H9 (cell line): ENCODE measurements around the gene CRYBB1. TPM values are rescaled to one million over a fixed set of nuclear protein-coding genes. Genes with fewer than 3 reads are reported as not detected.

Source experiments
- DNase-seq: peaks from one replicate; pipeline ENCODE4 v3.0.0-alpha.2; 2017
- H2AFZ ChIP-seq: one replicate; pipeline ENCODE4 v1.6.1; 2013; ENCODE audit warnings: mild to moderate bottlenecking, low read length, control low read depth, moderate library complexity
- H2AK5ac ChIP-seq: 2 replicates; pipeline ENCODE4 v1.6.1; 2013; ENCODE audit warnings: low read length, control low read depth, mixed read lengths; ENCODE audit not compliant: insufficient read length
- H2BK120ac ChIP-seq: one replicate; pipeline ENCODE4 v1.6.1; 2013; ENCODE audit warnings: low read depth, mild to moderate bottlenecking, low read length, control low read depth, inconsistent platforms; ENCODE audit not compliant: poor library complexity, severe bottlenecking
- H2BK12ac ChIP-seq: 2 replicates; pipeline ENCODE4 v1.6.1; 2013; ENCODE audit warnings: low read length, control low read depth, mixed read lengths, low read depth; ENCODE audit not compliant: insufficient read length
- H2BK15ac ChIP-seq: 2 replicates; pipeline ENCODE4 v1.6.1; 2013; ENCODE audit warnings: low read depth, low read length, control low read depth
- H2BK20ac ChIP-seq: one replicate; pipeline ENCODE4 v1.6.1; 2013; ENCODE audit warnings: low read depth, mild to moderate bottlenecking, low read length, control low read depth, inconsistent platforms; ENCODE audit not compliant: poor library complexity, severe bottlenecking
- H2BK5ac ChIP-seq: 2 replicates; pipeline ENCODE4 v1.6.1; 2013; ENCODE audit warnings: low read length, control low read depth, mixed read lengths; ENCODE audit not compliant: insufficient read length
- H3K14ac ChIP-seq: 2 replicates; pipeline ENCODE4 v1.6.1; 2013; ENCODE audit warnings: low read length, control low read depth; ENCODE audit not compliant: insufficient read depth
- H3K18ac ChIP-seq: 2 replicates; pipeline ENCODE4 v1.6.1; 2013; ENCODE audit warnings: low read depth, mild to moderate bottlenecking, mixed read lengths, low read length, control low read depth; ENCODE audit not compliant: insufficient read length
- H3K23ac ChIP-seq: 2 replicates; pipeline ENCODE4 v1.6.1; 2013; ENCODE audit warnings: low read length, control low read depth, mixed read lengths, low read depth; ENCODE audit not compliant: insufficient read length
- H3K23me2 ChIP-seq: 2 replicates; pipeline ENCODE4 v1.6.1; 2013; ENCODE audit warnings: low read depth, mild to moderate bottlenecking, mixed read lengths, low read length, control low read depth; ENCODE audit not compliant: insufficient read length, poor library complexity, severe bottlenecking
- H3K27ac ChIP-seq: 2 replicates; pipeline ENCODE4 v1.5.1; 2013; ENCODE audit warnings: low read length, control low read depth, mixed read lengths, low read depth; ENCODE audit not compliant: insufficient read length
- H3K27me3 ChIP-seq: 2 replicates; pipeline ENCODE4 v1.6.1; 2013; ENCODE audit warnings: low read length, control low read depth, inconsistent platforms; ENCODE audit not compliant: insufficient read depth
- H3K4ac ChIP-seq: 2 replicates; pipeline ENCODE4 v1.6.1; 2013; ENCODE audit warnings: low read depth, mild to moderate bottlenecking, control low read depth, inconsistent platforms, low read length, moderate library complexity
- H3K4me1 ChIP-seq: 2 replicates; pipeline ENCODE4 v1.6.1; 2013; ENCODE audit warnings: low read length, control low read depth, inconsistent platforms; ENCODE audit not compliant: insufficient read depth
- H3K4me2 ChIP-seq: 2 replicates; pipeline ENCODE4 v1.6.1; 2013; ENCODE audit warnings: low read length, control low read depth, mixed read lengths; ENCODE audit not compliant: insufficient read length, insufficient read depth
- H3K56ac ChIP-seq: 2 replicates; pipeline ENCODE4 v1.6.1; 2013; ENCODE audit warnings: low read depth, mild to moderate bottlenecking, mixed read lengths, low read length, control low read depth; ENCODE audit not compliant: insufficient read length
- H3K79me1 ChIP-seq: 2 replicates; pipeline ENCODE4 v1.6.1; 2013; ENCODE audit warnings: low read depth, mild to moderate bottlenecking, moderate library complexity, low read length, control low read depth, inconsistent platforms; ENCODE audit not compliant: insufficient read depth, poor library complexity, severe bottlenecking
- H3K79me2 ChIP-seq: 2 replicates; pipeline ENCODE4 v1.6.1; 2013; ENCODE audit warnings: low read length, control low read depth, inconsistent platforms; ENCODE audit not compliant: insufficient read depth
- H3K9ac ChIP-seq: 2 replicates; pipeline ENCODE4 v1.6.1; 2013; ENCODE audit warnings: low read length, control low read depth, mixed read lengths; ENCODE audit not compliant: insufficient read length; ENCODE audit errors: extremely low read depth
- H3K9me3 ChIP-seq: one replicate; pipeline ENCODE4 v1.6.1; 2013; ENCODE audit warnings: low read depth, low read length, inconsistent platforms; ENCODE audit not compliant: control insufficient read depth
- H3T11ph ChIP-seq: one replicate; pipeline ENCODE4 v1.6.1; 2013; ENCODE audit warnings: mild to moderate bottlenecking, low read length, control low read depth, inconsistent platforms
- H4K20me1 ChIP-seq: one replicate; pipeline ENCODE4 v1.6.1; 2013; ENCODE audit not compliant: control insufficient read depth, insufficient read length, insufficient read depth
- H4K5ac ChIP-seq: 2 replicates; pipeline ENCODE4 v1.6.1; 2013; ENCODE audit warnings: low read depth, mild to moderate bottlenecking, mixed read lengths, low read length, control low read depth; ENCODE audit not compliant: insufficient read length
- H4K8ac ChIP-seq: replicated peaks from 2 replicates; pipeline ENCODE4 v1.6.1; 2013; ENCODE audit warnings: low read length, control low read depth, mixed read lengths, low read depth; ENCODE audit not compliant: insufficient read length
- H4K91ac ChIP-seq: 2 replicates; pipeline ENCODE4 v1.6.1; 2013; ENCODE audit warnings: low read depth, mild to moderate bottlenecking, moderate library complexity, mixed read lengths, low read length, control low read depth; ENCODE audit not compliant: insufficient read length
- H3K27ac Mint-ChIP-seq, 3 experiments: 2 replicates in 2 of 3; 3 replicates in 1 of 3; pipeline ENCODE4 v1.8.0; 2020 to 2021; ENCODE audit warnings: mixed read lengths in 3 of 3, mild to moderate bottlenecking in 1 of 3, moderate library complexity in 1 of 3
- H3K27me3 Mint-ChIP-seq: 2 replicates; pipeline ENCODE4 v1.8.0; 2021; ENCODE audit warnings: low read depth, mild to moderate bottlenecking, moderate library complexity, mixed read lengths
- H3K36me3 Mint-ChIP-seq, 3 experiments: 2 replicates in 2 of 3; 3 replicates in 1 of 3; pipeline ENCODE4 v1.8.0; 2020 to 2021; ENCODE audit warnings: low read depth in 3 of 3, mixed read lengths in 3 of 3; ENCODE audit not compliant: insufficient read depth in 1 of 3
- H3K4me1 Mint-ChIP-seq, 2 experiments: 2 replicates each; pipeline ENCODE4 v1.8.0; 2020; ENCODE audit warnings: mixed read lengths in 2 of 2
- H3K4me3 Mint-ChIP-seq, 2 experiments: 2 replicates in 1 of 2; 3 replicates in 1 of 2; pipeline ENCODE4 v1.8.0; 2020 to 2021; ENCODE audit warnings: mild to moderate bottlenecking in 2 of 2, mixed read lengths in 2 of 2, moderate library complexity in 1 of 2
- H3K9me3 Mint-ChIP-seq, 2 experiments: 2 replicates in 1 of 2; 3 replicates in 1 of 2; pipeline ENCODE4 v1.8.0; 2020; ENCODE audit warnings: mild to moderate bottlenecking in 2 of 2, mixed read lengths in 2 of 2, moderate library complexity in 1 of 2
- WGBS: extraction: QIAGEN DNeasy Blood & Tissue Kit; methylation state at CpG from one replicate; pipeline ENCODE4 v1.1.7; 2013; ENCODE audit warnings: missing lambda C conversion rate, low lambda C conversion rate, mixed read lengths; ENCODE audit not compliant: insufficient read length; ENCODE audit errors: extremely low coverage; 5-methylcytosine and 5-hydroxymethylcytosine counted together
- total RNA-seq: library from RNA; stranded (reverse); gene quantifications from 2 replicates; pipeline ENCODE4 v1.2.1, GENCODE V29; 2021
- TF ChIP-seq, protein P1 (sequence below): fragments of 200-600 bp; sonication (generic); conservative IDR thresholded peaks from 3 replicates; pipeline ENCODE4 v1.8.0; 2021; ENCODE audit warnings: antibody characterized with exemption, mild to moderate bottlenecking

The CRYBB1 gene
- total RNA-seq, 1 experiment from 2014 or later = 5.4 TPM

DNA sequence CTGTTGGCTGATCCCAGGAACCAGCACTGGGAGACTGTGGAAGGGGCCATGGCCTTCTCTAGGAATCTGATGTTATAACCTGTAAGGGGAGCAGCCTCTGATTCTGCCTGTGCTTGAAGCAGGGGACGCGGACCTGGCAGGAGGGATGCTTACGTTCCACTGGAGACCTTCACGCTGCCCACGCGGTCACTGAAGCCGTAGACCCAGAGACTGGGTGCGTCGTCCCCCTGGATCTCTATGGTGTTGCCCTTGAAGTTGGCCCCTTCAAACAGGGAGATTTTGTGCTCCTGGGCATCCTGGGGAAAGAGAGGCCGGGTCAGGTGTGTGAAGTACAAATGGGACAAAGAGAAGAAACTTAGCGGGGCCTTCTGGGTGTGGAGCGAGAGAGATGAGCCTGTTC is 16.1 kb downstream of the CRYBB1 start:
- Histone ChIP-seq H3K14ac (no peak overlapping the region), H4K20me1 (no peaks in the 10 kb centered on the region), H3K56ac (no peak overlapping the region), H3K4me2 (no peak overlapping the region), H3T11ph (no peak overlapping the region), H4K91ac (no peak overlapping the region), H2AK5ac (no peak overlapping the region), H2BK15ac (no peak overlapping the region), H3K9ac (no peak overlapping the region), H3K18ac (no peak overlapping the region), H3K27ac (no peak overlapping the region), H3K9me3 (no peaks in the 10 kb centered on the region), H2BK5ac (no peak overlapping the region), H3K79me2 (no peaks in the 10 kb centered on the region), H3K79me1 (no peaks in the 10 kb centered on the region), H2BK20ac (no peak overlapping the region), H3K4me1 (no peaks in the 10 kb centered on the region), H3K4ac (no peak overlapping the region), H3K23me2 (no peaks in the 10 kb centered on the region), H4K5ac (no peak overlapping the region), H4K8ac (no peak overlapping the region), H3K23ac (no peak overlapping the region), H2BK120ac (no peak overlapping the region), H2AFZ (no peak overlapping the region), H3K27me3 (no peaks in the 10 kb centered on the region), H2BK12ac (no peak overlapping the region)
- TF ChIP-seq, protein P1, sequence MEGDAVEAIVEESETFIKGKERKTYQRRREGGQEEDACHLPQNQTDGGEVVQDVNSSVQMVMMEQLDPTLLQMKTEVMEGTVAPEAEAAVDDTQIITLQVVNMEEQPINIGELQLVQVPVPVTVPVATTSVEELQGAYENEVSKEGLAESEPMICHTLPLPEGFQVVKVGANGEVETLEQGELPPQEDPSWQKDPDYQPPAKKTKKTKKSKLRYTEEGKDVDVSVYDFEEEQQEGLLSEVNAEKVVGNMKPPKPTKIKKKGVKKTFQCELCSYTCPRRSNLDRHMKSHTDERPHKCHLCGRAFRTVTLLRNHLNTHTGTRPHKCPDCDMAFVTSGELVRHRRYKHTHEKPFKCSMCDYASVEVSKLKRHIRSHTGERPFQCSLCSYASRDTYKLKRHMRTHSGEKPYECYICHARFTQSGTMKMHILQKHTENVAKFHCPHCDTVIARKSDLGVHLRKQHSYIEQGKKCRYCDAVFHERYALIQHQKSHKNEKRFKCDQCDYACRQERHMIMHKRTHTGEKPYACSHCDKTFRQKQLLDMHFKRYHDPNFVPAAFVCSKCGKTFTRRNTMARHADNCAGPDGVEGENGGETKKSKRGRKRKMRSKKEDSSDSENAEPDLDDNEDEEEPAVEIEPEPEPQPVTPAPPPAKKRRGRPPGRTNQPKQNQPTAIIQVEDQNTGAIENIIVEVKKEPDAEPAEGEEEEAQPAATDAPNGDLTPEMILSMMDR = no peak
- no peak for DNase-seq
- no peak overlapping the region for H3K4me3 Mint-ChIP-seq
- H3K4me1 Mint-ChIP-seq = peaks cover 6 to 12% of the 10 kb centered on the region in 2 experiments; a peak in 3 of 4 replicates
- H3K27me3 Mint-ChIP-seq = peaks cover 10% of the 10 kb centered on the region
- no peaks in the 10 kb centered on the region; a peak in 1 of 5 replicates for H3K9me3 Mint-ChIP-seq
- WGBS = no CpG with 5 or more reads among the region's 12 CpGs
- H3K36me3 Mint-ChIP-seq = no peaks in the 10 kb centered on the region
- peak overlapping the region in 2 of 3 experiments; percentile 7 to 13; a peak in 2 of 7 replicates for H3K27ac Mint-ChIP-seq
